GM21786 (cell line): Measurements from ENCODE around the gene ANGPT4.
"Not testable (repeated sequence)": the region's sequence is repeated elsewhere in the genome, so short reads cannot be mapped to it uniquely, and the experiment has no call there.

ENCODE experiments used
- ATAC-seq: cut with Tn5 transposase; IDR thresholded peaks from one replicate; pipeline ENCODE4 v1.9.1; 2021; ENCODE audit not compliant: unreplicated experiment

Gene ANGPT4

GRCh38 chr20:829551-829950 is 86.6 kb downstream of the ANGPT4 start:
- ATAC-seq, result no peak

GRCh38 chr20:828987-829386 is 87.1 kb downstream of the ANGPT4 start:
- ATAC-seq, result no peak

GRCh38 chr20:827981-828380 is 88.2 kb downstream of the ANGPT4 start:
- ATAC-seq, result not testable (repeated sequence)

GRCh38 chr20:826695-827323 is 89.3 kb downstream of the ANGPT4 start:
- ATAC-seq, result no peak

- no peak for ATAC-seq
Measured at GRCh38 chr20:825710-826421, 90.3 kb downstream of the ANGPT4 start.

GRCh38 chr20:824916-825315 is 91.2 kb downstream of the ANGPT4 start:
- ATAC-seq, result no peak

- no peak for ATAC-seq
Measured at GRCh38 chr20:824490-824889, 91.6 kb downstream of the ANGPT4 start.

GRCh38 chr20:823574-823902 is 92.6 kb downstream of the ANGPT4 start:
- ATAC-seq, result no peak

GRCh38 chr20:822651-823573 is 93.2 kb downstream of the ANGPT4 start:
- no peak for ATAC-seq

GRCh38 chr20:821731-822065 is 94.4 kb downstream of the ANGPT4 start:
- ATAC-seq, result no peak

GRCh38 chr20:821046-821730 is 94.9 kb downstream of the ANGPT4 start:
- no peak for ATAC-seq

GRCh38 chr20:820323-820953 is 95.7 kb downstream of the ANGPT4 start:
- no peak for ATAC-seq
